WTC11 (cell line): ENCODE measurements around the gene KCND2. TPM values are rescaled to one million over a fixed set of nuclear protein-coding genes. Genes with fewer than 3 reads are reported as not detected.
A peak's percentile ranks its signal among the peaks of the same experiment; 100 is the strongest.

Experiments
- ATAC-seq: fragments of 200-7000 bp; cut with Tn5 transposase; 2 replicates; pipeline ENCODE4 v1.10.0; 2021; ENCODE audit warnings: mild to moderate bottlenecking, moderate library complexity
- CTCF ChIA-PET: fragments of 300-600 bp; sonication (Branson Sonifier 250); formaldehyde crosslinking; loops from one replicate; lab custom pipeline; 2021; ENCODE audit warnings: antibody characterized with exemption; lab: Charles Lee
- POLR2A ChIA-PET: fragments of 350-600 bp; sonication (Branson Sonifier 250); formaldehyde crosslinking; loops from one replicate; lab custom pipeline; 2021; ENCODE audit warnings: antibody characterized with exemption; lab: Charles Lee
- DNase-seq: peaks from one replicate; pipeline ENCODE4 v3.0.0; 2021; ENCODE audit warnings: low spot score
- H3K27ac Mint-ChIP-seq: 2 replicates; pipeline ENCODE4 v1.8.0; 2021; ENCODE audit warnings: mixed read lengths
- H3K27me3 Mint-ChIP-seq: 2 replicates; pipeline ENCODE4 v1.8.0; 2021; ENCODE audit warnings: low read depth, mild to moderate bottlenecking, moderate library complexity, mixed read lengths
- H3K36me3 Mint-ChIP-seq: 2 replicates; pipeline ENCODE4 v1.8.0; 2021; ENCODE audit warnings: mixed read lengths
- H3K4me1 Mint-ChIP-seq: 2 replicates; pipeline ENCODE4 v1.8.0; 2022; ENCODE audit warnings: mixed read lengths
- H3K4me3 Mint-ChIP-seq: 2 replicates; pipeline ENCODE4 v1.8.0; 2021; ENCODE audit warnings: mild to moderate bottlenecking, moderate library complexity, mixed read lengths
- H3K9me3 Mint-ChIP-seq: 2 replicates; pipeline ENCODE4 v1.8.0; 2021; ENCODE audit warnings: mixed read lengths
- ETV6 ChIP-seq: sonication (generic); formaldehyde crosslinking; IDR thresholded peaks from 2 replicates; pipeline ENCODE4 v1.8.1; 2022; ENCODE audit warnings: mild to moderate bottlenecking, missing genetic modification reagents
- NFYB ChIP-seq: sonication (generic); formaldehyde crosslinking; conservative IDR thresholded peaks from 2 replicates; pipeline ENCODE4 v1.8.0; 2022; ENCODE audit warnings: low read depth, missing genetic modification reagents
- SOX15 ChIP-seq: fragments of 250-450 bp; sonication (Bioruptor Pico); IDR thresholded peaks from 2 replicates; pipeline ENCODE4 v1.9.0; 2021; ENCODE audit warnings: mild to moderate bottlenecking
- TP53 ChIP-seq: sonication (generic); formaldehyde crosslinking; IDR thresholded peaks from 2 replicates; pipeline ENCODE4 v1.8.1; 2023; ENCODE audit warnings: mild to moderate bottlenecking, missing genetic modification reagents
- ZNF317 ChIP-seq: sonication (generic); formaldehyde crosslinking; IDR thresholded peaks from 2 replicates; pipeline ENCODE4 v1.8.1; 2023; ENCODE audit warnings: low read depth, mild to moderate bottlenecking, moderate library complexity, missing genetic modification reagents, borderline replicate concordance
- total RNA-seq: library from RNA; stranded (reverse); gene quantifications from 3 replicates; pipeline ENCODE4 v1.2.3, GENCODE V29; 2021
- TF ChIP-seq, protein P1 (sequence below): sonication (generic); formaldehyde crosslinking; IDR thresholded peaks from 2 replicates; pipeline ENCODE4 v1.8.1; 2022; ENCODE audit warnings: mild to moderate bottlenecking, moderate library complexity, missing genetic modification reagents
- TF ChIP-seq, protein P2 (sequence below): fragments of 250-450 bp; sonication (Bioruptor Pico); IDR thresholded peaks from 2 replicates; pipeline ENCODE4 v1.8.0; 2021; ENCODE audit warnings: mild to moderate bottlenecking
- TF ChIP-seq, protein P3 (sequence below): fragments of 250-450 bp; sonication (Bioruptor Pico); IDR thresholded peaks from 2 replicates; pipeline ENCODE4 v2.1.2; 2022; ENCODE audit warnings: mild to moderate bottlenecking, moderate library complexity
- TF ChIP-seq, protein P4 (sequence below): sonication (generic); formaldehyde crosslinking; IDR thresholded peaks from 2 replicates; pipeline ENCODE4 v1.8.1; 2023; ENCODE audit warnings: mild to moderate bottlenecking, missing genetic modification reagents
- TF ChIP-seq, protein P5 (sequence below): sonication (generic); formaldehyde crosslinking; IDR thresholded peaks from 2 replicates; pipeline ENCODE4 v1.8.0; 2023; ENCODE audit warnings: mild to moderate bottlenecking, missing genetic modification reagents
- TF ChIP-seq, protein P6 (sequence below): sonication (generic); formaldehyde crosslinking; IDR thresholded peaks from 2 replicates; pipeline ENCODE4 v1.8.1; 2023; ENCODE audit warnings: mild to moderate bottlenecking, missing genetic modification reagents

Gene KCND2
- total RNA-seq, 1 experiment from 2014 or later = 4.6 TPM

DNA sequence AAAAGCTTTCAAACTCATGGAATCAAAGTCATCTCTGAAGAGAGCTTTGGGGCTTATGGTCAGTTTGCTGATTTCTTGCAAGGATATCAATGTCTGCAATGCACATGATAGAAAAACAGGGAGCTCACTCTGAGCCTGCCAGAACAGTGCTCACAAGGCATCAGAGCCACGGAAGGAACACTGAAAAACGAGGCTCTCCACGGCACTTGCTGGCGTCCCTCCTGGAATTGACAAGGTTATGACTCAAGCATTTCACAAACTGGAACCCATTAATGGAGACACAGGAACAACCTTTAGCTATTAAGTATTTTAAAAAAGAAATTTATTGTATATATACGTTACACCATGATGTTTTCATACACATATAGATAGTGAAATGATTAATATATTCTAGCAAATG is 266.3 kb downstream of the KCND2 start:
- ChIA-PET CTCF (interaction anchor here (1.3 kb wide), 1 partner anchor 16 kb away, joined by 3 read pairs; no protein-coding TSS in a partner anchor), POLR2A (no interaction called here)
- TF ChIP-seq, protein P1, sequence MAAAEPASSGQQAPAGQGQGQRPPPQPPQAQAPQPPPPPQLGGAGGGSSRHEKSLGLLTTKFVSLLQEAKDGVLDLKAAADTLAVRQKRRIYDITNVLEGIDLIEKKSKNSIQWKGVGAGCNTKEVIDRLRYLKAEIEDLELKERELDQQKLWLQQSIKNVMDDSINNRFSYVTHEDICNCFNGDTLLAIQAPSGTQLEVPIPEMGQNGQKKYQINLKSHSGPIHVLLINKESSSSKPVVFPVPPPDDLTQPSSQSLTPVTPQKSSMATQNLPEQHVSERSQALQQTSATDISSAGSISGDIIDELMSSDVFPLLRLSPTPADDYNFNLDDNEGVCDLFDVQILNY (CRISPR knock-in tag) = no peak
- TF ChIP-seq, protein P2, sequence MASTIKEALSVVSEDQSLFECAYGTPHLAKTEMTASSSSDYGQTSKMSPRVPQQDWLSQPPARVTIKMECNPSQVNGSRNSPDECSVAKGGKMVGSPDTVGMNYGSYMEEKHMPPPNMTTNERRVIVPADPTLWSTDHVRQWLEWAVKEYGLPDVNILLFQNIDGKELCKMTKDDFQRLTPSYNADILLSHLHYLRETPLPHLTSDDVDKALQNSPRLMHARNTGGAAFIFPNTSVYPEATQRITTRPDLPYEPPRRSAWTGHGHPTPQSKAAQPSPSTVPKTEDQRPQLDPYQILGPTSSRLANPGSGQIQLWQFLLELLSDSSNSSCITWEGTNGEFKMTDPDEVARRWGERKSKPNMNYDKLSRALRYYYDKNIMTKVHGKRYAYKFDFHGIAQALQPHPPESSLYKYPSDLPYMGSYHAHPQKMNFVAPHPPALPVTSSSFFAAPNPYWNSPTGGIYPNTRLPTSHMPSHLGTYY (CRISPR knock-in tag) = no peak
- TF ChIP-seq NFYB = no peak
- ATAC-seq (no peak), DNase-seq (no peak)
- no peaks in the 10 kb centered on the region; the same call in 1 of the 2 replicates for H3K36me3 Mint-ChIP-seq
- H3K4me3 Mint-ChIP-seq = no peak overlapping the region
- no peaks in the 10 kb centered on the region for H3K4me1 Mint-ChIP-seq
- peaks cover 5% of the 10 kb centered on the region for H3K9me3 Mint-ChIP-seq
- no peak overlapping the region for H3K27ac Mint-ChIP-seq
- no peaks in the 10 kb centered on the region for H3K27me3 Mint-ChIP-seq

DNA sequence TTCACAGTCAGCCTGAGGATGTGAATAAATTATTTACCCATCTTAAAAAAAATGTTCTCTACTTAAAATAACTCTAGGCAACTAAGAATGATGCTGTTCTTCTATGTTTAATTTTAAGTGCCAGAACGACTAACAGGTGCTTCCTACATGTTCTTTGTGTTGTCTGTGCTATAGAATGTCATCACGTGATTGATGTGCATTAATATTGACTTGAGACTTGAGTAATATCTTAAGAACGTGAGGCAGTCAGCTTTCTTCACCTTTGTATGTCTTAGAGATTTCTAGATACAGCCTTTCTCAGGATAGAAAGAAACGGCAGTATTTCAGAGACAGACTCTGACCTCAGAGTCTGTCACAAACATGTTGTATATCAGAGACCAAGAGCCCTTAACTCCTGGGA is 274.6 kb downstream of the KCND2 start:
- no peaks in the 10 kb centered on the region for H3K27me3 Mint-ChIP-seq
- POLR2A ChIA-PET = no interaction called here
- H3K36me3 Mint-ChIP-seq = no peaks in the 10 kb centered on the region
- H3K4me3 Mint-ChIP-seq = no peak overlapping the region
- TF ChIP-seq, protein P3, sequence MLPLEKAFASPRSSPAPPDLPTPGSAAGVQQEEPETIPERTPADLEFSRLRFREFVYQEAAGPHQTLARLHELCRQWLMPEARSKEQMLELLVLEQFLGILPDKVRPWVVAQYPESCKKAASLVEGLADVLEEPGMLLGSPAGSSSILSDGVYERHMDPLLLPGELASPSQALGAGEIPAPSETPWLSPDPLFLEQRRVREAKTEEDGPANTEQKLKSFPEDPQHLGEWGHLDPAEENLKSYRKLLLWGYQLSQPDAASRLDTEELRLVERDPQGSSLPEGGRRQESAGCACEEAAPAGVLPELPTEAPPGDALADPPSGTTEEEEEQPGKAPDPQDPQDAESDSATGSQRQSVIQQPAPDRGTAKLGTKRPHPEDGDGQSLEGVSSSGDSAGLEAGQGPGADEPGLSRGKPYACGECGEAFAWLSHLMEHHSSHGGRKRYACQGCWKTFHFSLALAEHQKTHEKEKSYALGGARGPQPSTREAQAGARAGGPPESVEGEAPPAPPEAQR (CRISPR knock-in tag) = no peak
- TF ChIP-seq, protein P4, sequence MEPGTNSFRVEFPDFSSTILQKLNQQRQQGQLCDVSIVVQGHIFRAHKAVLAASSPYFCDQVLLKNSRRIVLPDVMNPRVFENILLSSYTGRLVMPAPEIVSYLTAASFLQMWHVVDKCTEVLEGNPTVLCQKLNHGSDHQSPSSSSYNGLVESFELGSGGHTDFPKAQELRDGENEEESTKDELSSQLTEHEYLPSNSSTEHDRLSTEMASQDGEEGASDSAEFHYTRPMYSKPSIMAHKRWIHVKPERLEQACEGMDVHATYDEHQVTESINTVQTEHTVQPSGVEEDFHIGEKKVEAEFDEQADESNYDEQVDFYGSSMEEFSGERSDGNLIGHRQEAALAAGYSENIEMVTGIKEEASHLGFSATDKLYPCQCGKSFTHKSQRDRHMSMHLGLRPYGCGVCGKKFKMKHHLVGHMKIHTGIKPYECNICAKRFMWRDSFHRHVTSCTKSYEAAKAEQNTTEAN (CRISPR knock-in tag) = no peak
- no peak for TF ChIP-seq ZNF317
- TF ChIP-seq TP53 = no peak
- TF ChIP-seq, protein P5, sequence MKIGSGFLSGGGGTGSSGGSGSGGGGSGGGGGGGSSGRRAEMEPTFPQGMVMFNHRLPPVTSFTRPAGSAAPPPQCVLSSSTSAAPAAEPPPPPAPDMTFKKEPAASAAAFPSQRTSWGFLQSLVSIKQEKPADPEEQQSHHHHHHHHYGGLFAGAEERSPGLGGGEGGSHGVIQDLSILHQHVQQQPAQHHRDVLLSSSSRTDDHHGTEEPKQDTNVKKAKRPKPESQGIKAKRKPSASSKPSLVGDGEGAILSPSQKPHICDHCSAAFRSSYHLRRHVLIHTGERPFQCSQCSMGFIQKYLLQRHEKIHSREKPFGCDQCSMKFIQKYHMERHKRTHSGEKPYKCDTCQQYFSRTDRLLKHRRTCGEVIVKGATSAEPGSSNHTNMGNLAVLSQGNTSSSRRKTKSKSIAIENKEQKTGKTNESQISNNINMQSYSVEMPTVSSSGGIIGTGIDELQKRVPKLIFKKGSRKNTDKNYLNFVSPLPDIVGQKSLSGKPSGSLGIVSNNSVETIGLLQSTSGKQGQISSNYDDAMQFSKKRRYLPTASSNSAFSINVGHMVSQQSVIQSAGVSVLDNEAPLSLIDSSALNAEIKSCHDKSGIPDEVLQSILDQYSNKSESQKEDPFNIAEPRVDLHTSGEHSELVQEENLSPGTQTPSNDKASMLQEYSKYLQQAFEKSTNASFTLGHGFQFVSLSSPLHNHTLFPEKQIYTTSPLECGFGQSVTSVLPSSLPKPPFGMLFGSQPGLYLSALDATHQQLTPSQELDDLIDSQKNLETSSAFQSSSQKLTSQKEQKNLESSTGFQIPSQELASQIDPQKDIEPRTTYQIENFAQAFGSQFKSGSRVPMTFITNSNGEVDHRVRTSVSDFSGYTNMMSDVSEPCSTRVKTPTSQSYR = no peak
- no peak for TF ChIP-seq SOX15 (CRISPR knock-in tag)
- no peak overlapping the region for H3K27ac Mint-ChIP-seq
- H3K9me3 Mint-ChIP-seq = no peaks in the 10 kb centered on the region
- DNase-seq (no peak), ATAC-seq (no peak)
- peaks cover 46% of the 10 kb centered on the region for H3K4me1 Mint-ChIP-seq
- CTCF ChIA-PET = no interaction called here

DNA sequence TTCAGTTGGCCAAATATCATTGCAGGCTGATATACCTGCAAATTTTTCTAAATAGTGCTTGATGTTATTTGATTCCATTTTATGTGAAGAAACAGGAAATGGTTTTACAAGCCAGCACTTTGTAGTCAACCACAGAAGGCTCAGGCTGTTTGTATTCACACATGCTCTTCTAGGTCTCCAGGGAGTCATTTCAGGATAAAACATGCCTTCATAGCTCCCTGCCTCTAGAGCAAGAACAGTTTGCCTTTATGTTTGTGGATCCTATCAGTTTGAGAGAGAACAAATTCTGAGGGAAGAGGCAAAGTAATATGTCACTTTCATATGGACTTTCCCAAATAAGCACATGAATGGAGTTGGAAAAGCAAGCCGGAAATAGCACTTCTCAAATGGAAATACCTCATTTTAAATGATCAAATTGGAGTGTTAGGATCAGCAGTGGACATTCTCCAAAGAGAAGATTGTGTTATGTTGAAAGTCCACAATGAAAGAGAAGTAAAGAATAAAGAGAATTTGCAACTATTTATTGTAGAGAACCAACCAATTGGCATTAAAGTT is 277.6 kb downstream of the KCND2 start:
- H3K36me3 Mint-ChIP-seq = no peaks in the 10 kb centered on the region; the same call in 1 of the 2 replicates
- DNase-seq (no peak), ATAC-seq (peak; percentile 72)
- peaks cover 60% of the 10 kb centered on the region for H3K4me1 Mint-ChIP-seq
- H3K4me3 Mint-ChIP-seq = peak overlapping the region; percentile 18; the same call in 1 of the 2 replicates
- peak overlapping the region; percentile 82 for H3K27ac Mint-ChIP-seq
- TF ChIP-seq ETV6 (CRISPR knock-in tag) = peak; percentile 44; the same call in 1 of the 2 replicates
- TF ChIP-seq, protein P6, sequence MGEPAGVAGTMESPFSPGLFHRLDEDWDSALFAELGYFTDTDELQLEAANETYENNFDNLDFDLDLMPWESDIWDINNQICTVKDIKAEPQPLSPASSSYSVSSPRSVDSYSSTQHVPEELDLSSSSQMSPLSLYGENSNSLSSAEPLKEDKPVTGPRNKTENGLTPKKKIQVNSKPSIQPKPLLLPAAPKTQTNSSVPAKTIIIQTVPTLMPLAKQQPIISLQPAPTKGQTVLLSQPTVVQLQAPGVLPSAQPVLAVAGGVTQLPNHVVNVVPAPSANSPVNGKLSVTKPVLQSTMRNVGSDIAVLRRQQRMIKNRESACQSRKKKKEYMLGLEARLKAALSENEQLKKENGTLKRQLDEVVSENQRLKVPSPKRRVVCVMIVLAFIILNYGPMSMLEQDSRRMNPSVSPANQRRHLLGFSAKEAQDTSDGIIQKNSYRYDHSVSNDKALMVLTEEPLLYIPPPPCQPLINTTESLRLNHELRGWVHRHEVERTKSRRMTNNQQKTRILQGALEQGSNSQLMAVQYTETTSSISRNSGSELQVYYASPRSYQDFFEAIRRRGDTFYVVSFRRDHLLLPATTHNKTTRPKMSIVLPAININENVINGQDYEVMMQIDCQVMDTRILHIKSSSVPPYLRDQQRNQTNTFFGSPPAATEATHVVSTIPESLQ (CRISPR knock-in tag) = no peak
- CTCF ChIA-PET = no interaction called here
- H3K9me3 Mint-ChIP-seq = no peaks in the 10 kb centered on the region
- POLR2A ChIA-PET = no interaction called here
- no peaks in the 10 kb centered on the region for H3K27me3 Mint-ChIP-seq
